A673 (cell line): ENCODE data around the gene NRL.

ENCODE experiments used
- EZH2 ChIP-seq: fragments of 200-600 bp; sonication (generic); IDR thresholded peaks from 2 replicates; pipeline ENCODE4 v1.6.1; 2017; ENCODE audit warnings: borderline replicate concordance, low read depth, mild to moderate bottlenecking, mixed read lengths, antibody characterized with exemption, low read length; ENCODE audit not compliant: poor library complexity, severe bottlenecking
- TF ChIP-seq, protein P1 (sequence below): fragments of 300-800, 200-600 bp; sonication (generic); conservative IDR thresholded peaks from 2 replicates; pipeline ENCODE4 v1.5.1; 2017; ENCODE audit warnings: low read depth, mild to moderate bottlenecking, antibody characterized with exemption, low read length, moderate library complexity, mixed read lengths

DNA sequence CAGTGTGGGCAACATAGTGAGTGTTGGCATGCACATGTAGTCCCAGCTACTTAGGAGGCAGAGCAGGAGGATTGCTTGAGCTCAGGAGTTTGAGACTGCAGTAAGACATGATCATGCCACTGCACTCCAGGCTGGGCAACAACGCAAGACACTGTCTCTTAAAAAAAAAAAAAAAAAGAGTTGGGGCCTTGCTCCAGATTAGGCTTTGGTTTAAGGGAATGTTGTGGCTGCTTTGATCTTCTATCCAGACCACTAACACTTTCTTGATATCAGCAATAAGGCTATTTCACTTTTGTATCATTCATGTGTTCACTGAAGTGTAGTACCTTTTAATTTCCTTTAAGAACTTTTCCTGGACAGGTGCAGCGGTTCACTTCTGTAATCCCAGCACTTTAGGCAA, 12.9 kb upstream of the NRL start:
- TF ChIP-seq, protein P1, sequence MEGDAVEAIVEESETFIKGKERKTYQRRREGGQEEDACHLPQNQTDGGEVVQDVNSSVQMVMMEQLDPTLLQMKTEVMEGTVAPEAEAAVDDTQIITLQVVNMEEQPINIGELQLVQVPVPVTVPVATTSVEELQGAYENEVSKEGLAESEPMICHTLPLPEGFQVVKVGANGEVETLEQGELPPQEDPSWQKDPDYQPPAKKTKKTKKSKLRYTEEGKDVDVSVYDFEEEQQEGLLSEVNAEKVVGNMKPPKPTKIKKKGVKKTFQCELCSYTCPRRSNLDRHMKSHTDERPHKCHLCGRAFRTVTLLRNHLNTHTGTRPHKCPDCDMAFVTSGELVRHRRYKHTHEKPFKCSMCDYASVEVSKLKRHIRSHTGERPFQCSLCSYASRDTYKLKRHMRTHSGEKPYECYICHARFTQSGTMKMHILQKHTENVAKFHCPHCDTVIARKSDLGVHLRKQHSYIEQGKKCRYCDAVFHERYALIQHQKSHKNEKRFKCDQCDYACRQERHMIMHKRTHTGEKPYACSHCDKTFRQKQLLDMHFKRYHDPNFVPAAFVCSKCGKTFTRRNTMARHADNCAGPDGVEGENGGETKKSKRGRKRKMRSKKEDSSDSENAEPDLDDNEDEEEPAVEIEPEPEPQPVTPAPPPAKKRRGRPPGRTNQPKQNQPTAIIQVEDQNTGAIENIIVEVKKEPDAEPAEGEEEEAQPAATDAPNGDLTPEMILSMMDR, result no peak
- TF ChIP-seq EZH2, result no peak
